HG02759 (cell line): ENCODE measurements around the gene VEPH1.
A peak's percentile ranks its signal among the peaks of the same experiment; 100 is the strongest.

Source experiments
- ATAC-seq: cut with Tn5 transposase; IDR thresholded peaks from one replicate; pipeline ENCODE4 v1.9.1; 2021; ENCODE audit warnings: mild to moderate bottlenecking, moderate library complexity; ENCODE audit not compliant: unreplicated experiment

The VEPH1 gene

DNA sequence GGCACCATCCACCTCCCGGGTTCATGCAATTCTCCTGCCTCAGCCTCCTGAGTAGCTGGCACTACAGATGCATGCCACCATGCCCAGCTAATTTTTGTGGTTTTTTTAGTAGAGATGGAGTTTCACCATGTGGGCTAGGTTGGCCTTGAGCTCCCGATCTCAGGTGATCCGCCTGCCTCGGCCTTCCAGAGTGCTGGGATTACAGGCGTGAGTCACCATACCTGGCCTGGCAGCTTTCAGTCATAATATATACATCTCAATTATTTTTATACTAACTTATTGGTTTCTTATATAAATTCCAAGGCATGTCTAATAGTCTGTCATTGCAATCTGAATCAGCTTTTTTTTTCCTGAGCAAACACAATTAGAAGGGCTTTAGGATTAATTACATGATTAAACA lies 269.3 kb downstream of the VEPH1 start:
- no peak for ATAC-seq

DNA sequence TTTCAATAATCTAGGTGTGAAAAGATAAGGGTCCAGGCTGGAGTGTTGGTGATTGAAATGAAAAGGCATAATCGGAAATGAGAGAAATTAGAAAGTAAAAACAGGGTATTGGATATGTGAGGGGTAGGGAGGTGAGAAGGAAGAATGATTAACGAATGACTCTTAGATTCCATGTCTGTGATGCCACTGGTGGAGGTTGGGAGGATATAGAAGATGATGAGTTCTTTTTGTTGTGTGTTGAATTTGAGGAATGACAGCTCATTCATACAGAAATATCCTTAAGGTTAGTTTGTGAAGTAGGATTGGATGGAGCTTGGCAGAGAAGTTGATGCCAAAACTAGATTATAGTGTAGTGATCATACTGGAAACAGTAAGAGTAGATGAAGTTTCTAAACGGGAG lies 271.1 kb downstream of the VEPH1 start:
- no peak for ATAC-seq

GRCh38 chr3:157231071-157231470 lies 272.1 kb downstream of the VEPH1 start:
- no peak for ATAC-seq

GRCh38 chr3:157226173-157226847 lies 276.9 kb downstream of the VEPH1 start:
- ATAC-seq: peak; percentile 58

DNA sequence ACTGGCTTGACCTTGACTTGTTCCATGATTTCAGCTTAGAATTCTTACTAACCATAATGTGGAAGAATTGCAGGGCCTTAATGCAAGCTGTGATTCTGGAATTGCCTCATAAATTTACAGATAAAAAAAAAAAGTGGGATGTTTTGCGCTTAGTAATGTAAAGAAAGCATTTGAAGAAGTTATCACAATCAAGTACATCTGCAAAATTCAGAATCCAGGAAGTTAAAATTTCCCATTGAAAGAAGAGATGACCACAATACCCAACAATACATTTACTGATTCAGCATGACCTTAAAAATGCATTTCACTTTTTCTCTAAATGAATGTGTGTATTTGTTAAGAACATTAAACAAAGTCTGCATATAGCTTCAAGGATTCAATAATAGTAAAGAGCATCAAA lies 278.2 kb downstream of the VEPH1 start:
- no peak for ATAC-seq

GRCh38 chr3:157220883-157221282 lies 282.3 kb downstream of the VEPH1 start:
- no peak for ATAC-seq

GRCh38 chr3:157220211-157220610 lies 283.0 kb downstream of the VEPH1 start:
- no peak for ATAC-seq

- ATAC-seq: no peak
Observed at GRCh38 chr3:157219215-157219614, 284.0 kb downstream of the VEPH1 start.
